HG02981 (cell line): ENCODE results near the gene CAPN9.

Experiments used
- ATAC-seq: cut with Tn5 transposase; IDR thresholded peaks from one replicate; pipeline ENCODE4 v1.9.1; 2021; ENCODE audit warnings: mild to moderate bottlenecking, moderate library complexity; ENCODE audit not compliant: unreplicated experiment

Gene CAPN9

GRCh38 chr1:230820568-230820967 is 73.4 kb downstream of the CAPN9 start:
- ATAC-seq, result no peak

GRCh38 chr1:230821346-230821745 is 74.2 kb downstream of the CAPN9 start:
- no peak for ATAC-seq

GRCh38 chr1:230822092-230822581 is 74.9 kb downstream of the CAPN9 start:
- ATAC-seq, result no peak

- ATAC-seq, result no peak
These were observed 76.2 kb downstream of the CAPN9 start for GRCh38 chr1:230823426-230823825.

GRCh38 chr1:230823931-230824381 is 76.8 kb downstream of the CAPN9 start:
- ATAC-seq, result no peak

GRCh38 chr1:230824551-230824918 is 77.3 kb downstream of the CAPN9 start:
- no peak for ATAC-seq

GRCh38 chr1:230824919-230825721 is 77.9 kb downstream of the CAPN9 start:
- no peak for ATAC-seq

GRCh38 chr1:230825761-230826160 is 78.6 kb downstream of the CAPN9 start:
- no peak for ATAC-seq

- no peak for ATAC-seq
These were observed 79.1 kb downstream of the CAPN9 start for GRCh38 chr1:230826166-230826875.

- ATAC-seq, result no peak
These were observed 80.0 kb downstream of the CAPN9 start for GRCh38 chr1:230827081-230827681.

GRCh38 chr1:230827801-230828200 is 80.6 kb downstream of the CAPN9 start:
- no peak for ATAC-seq

- no peak for ATAC-seq
These were observed 81.2 kb downstream of the CAPN9 start for GRCh38 chr1:230828421-230828820.

GRCh38 chr1:230831771-230832170 is 84.6 kb downstream of the CAPN9 start:
- no peak for ATAC-seq

GRCh38 chr1:230832476-230832875 is 85.3 kb downstream of the CAPN9 start:
- ATAC-seq, result no peak

GRCh38 chr1:230833511-230833910 is 86.3 kb downstream of the CAPN9 start:
- ATAC-seq, result no peak

- no peak for ATAC-seq
These were observed 87.1 kb downstream of the CAPN9 start for GRCh38 chr1:230834292-230834691.

- ATAC-seq, result no peak
These were observed 89.2 kb downstream of the CAPN9 start for GRCh38 chr1:230836347-230836746.

- no peak for ATAC-seq
These were observed 89.6 kb downstream of the CAPN9 start for GRCh38 chr1:230836793-230837192.

- no peak for ATAC-seq
These were observed 92.0 kb downstream of the CAPN9 start for GRCh38 chr1:230839173-230839572.

- no peak for ATAC-seq
These were observed 95.6 kb downstream of the CAPN9 start for GRCh38 chr1:230842801-230843200.

GRCh38 chr1:230843503-230844309 is 96.5 kb downstream of the CAPN9 start:
- ATAC-seq, result no peak
